OCI-LY3 (cell line): ENCODE data around the gene SFMBT1.

ENCODE experiments used
- H2AFZ ChIP-seq: fragments of 200-600, 300-600 bp; shearing (Covaris generic); 2 replicates; pipeline ENCODE4 v1.6.0; 2014; ENCODE audit warnings: antibody characterized with exemption, low read depth, low read length
- H3K27ac ChIP-seq: fragments of 200-600, 300-600 bp; sonication (generic); 2 replicates; pipeline ENCODE4 v1.5.1; 2014; ENCODE audit warnings: mild to moderate bottlenecking, low read length, moderate library complexity, mixed read lengths
- H3K27me3 ChIP-seq: fragments of 200-600, 300-600 bp; sonication (generic); 2 replicates; pipeline ENCODE4 v1.6.1; 2014; ENCODE audit warnings: low read depth, low read length, mixed read lengths
- H3K36me3 ChIP-seq: fragments of 200-600, 300-600 bp; sonication (generic); replicated peaks from 2 replicates; pipeline ENCODE3; 2014; ENCODE audit warnings: low read depth, low read length, mixed read lengths
- H3K4me1 ChIP-seq: fragments of 300-600, 200-600 bp; sonication (generic); 2 replicates; pipeline ENCODE4 v1.6.1; 2014; ENCODE audit warnings: low read length, mixed read lengths
- H3K4me2 ChIP-seq: fragments of 200-600, 300-600 bp; sonication (generic); 2 replicates; pipeline ENCODE4 v1.6.1; 2014; ENCODE audit warnings: low read length, mixed read lengths
- H3K4me3 ChIP-seq: fragments of 300-600, 200-600 bp; sonication (generic); 2 replicates; pipeline ENCODE4 v1.5.1; 2014; ENCODE audit warnings: antibody characterized with exemption, mild to moderate bottlenecking, low read length, moderate library complexity
- H3K79me2 ChIP-seq: fragments of 300-600, 200-600 bp; shearing (Covaris generic); 2 replicates; pipeline ENCODE4 v1.6.1; 2014; ENCODE audit warnings: mild to moderate bottlenecking, low read length, mixed read lengths
- H3K9ac ChIP-seq: fragments of 300-600, 200-600 bp; shearing (Covaris generic); 2 replicates; pipeline ENCODE4 v1.6.0; 2014; ENCODE audit warnings: mild to moderate bottlenecking, low read length, moderate library complexity
- H3K9me3 ChIP-seq: fragments of 200-600, 300-600 bp; shearing (Covaris generic); 2 replicates; pipeline ENCODE4 v1.6.1; 2014; ENCODE audit warnings: low read length, mixed read lengths; ENCODE audit not compliant: insufficient read depth
- H4K20me1 ChIP-seq: fragments of 200-600, 300-600 bp; sonication (generic); 2 replicates; pipeline ENCODE4 v1.6.1; 2016; ENCODE audit warnings: low read length, mixed read lengths; ENCODE audit not compliant: insufficient read depth
- EZH2phosphoT487 ChIP-seq: fragments of 200-600 bp; shearing (Covaris generic); IDR thresholded peaks from 2 replicates; pipeline ENCODE4 v1.6.1; 2018; ENCODE audit warnings: antibody characterized with exemption, mixed run types, low read depth
- TF ChIP-seq, protein P1 (sequence below): fragments of 200-600, 300-600 bp; sonication (generic); IDR thresholded peaks from 2 replicates; pipeline ENCODE4 v1.5.1; 2014; ENCODE audit warnings: antibody characterized with exemption, low read length, low read depth

Gene SFMBT1

DNA sequence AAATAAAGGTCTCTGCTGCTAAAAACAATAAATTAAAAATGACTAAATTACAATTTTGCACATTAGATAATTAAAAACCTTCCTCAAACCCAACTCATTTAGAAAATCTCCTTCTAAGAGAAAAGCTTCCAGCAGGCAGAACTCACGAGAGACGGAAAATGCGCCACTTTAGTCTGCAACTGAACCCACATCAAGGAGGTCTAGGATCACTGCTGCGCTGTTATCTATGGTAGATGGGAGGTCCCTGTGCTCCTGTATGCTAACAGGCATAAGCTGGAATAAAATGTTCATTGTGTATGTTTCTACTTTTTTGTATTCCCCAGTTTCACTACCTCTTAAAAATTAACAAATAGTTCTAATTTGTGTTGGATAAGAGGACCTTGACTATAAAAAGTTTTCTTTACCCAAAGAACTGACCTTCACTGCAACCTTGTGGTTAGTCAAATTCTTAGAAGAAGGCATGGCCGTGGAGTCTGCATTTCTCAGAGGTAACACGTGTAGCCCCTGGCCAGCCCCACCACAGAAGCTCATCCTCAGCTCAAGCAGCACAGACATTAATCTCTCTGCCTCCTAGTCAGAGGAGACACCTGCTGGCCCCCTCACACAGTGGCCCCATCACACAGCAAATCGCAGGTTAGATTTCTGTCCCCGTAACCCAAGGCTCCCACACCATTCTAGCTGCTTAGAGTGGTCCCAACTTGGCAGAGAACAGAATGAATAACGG is 170.8 kb downstream of the SFMBT1 start:
- H3K4me2 ChIP-seq: no peak overlapping the region
- peaks cover 5% of the 10 kb centered on the region for H4K20me1 ChIP-seq
- no peaks in the 10 kb centered on the region for H3K79me2 ChIP-seq
- no peaks in the 10 kb centered on the region for H3K36me3 ChIP-seq
- H3K9me3 ChIP-seq: no peaks in the 10 kb centered on the region
- H3K27ac ChIP-seq: no peak overlapping the region
- H3K4me1 ChIP-seq: peaks cover 2% of the 10 kb centered on the region
- H3K9ac ChIP-seq: no peak overlapping the region
- TF ChIP-seq, protein P1, sequence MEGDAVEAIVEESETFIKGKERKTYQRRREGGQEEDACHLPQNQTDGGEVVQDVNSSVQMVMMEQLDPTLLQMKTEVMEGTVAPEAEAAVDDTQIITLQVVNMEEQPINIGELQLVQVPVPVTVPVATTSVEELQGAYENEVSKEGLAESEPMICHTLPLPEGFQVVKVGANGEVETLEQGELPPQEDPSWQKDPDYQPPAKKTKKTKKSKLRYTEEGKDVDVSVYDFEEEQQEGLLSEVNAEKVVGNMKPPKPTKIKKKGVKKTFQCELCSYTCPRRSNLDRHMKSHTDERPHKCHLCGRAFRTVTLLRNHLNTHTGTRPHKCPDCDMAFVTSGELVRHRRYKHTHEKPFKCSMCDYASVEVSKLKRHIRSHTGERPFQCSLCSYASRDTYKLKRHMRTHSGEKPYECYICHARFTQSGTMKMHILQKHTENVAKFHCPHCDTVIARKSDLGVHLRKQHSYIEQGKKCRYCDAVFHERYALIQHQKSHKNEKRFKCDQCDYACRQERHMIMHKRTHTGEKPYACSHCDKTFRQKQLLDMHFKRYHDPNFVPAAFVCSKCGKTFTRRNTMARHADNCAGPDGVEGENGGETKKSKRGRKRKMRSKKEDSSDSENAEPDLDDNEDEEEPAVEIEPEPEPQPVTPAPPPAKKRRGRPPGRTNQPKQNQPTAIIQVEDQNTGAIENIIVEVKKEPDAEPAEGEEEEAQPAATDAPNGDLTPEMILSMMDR: no peak
- no peak for TF ChIP-seq EZH2phosphoT487
- no peak overlapping the region for H2AFZ ChIP-seq
- no peaks in the 10 kb centered on the region for H3K27me3 ChIP-seq
- H3K4me3 ChIP-seq: no peak overlapping the region

DNA sequence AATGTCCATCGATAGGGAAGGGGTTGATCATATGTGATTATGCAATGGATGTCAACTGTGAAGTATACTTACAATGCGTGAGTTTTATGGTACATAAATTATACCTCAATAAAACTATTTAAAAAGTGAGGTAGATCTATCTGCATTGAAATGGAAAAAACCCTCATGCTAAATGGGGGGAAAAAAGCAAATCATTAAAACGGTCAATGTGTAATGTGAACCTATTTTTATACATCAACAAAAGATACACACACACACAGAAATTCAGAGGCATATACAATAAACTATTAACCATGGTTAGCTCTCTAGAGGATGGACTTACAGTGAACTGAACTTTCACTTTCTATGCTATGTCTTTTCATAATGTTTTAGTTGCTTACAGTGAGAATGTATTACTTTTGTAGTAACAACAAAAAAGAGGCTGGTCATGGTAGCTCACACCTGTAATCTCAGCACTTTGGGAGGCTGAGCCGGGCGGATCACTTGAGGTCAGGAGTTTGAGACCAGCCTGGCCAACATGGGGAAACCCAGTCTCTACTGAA is 171.6 kb downstream of the SFMBT1 start:
- no peak for TF ChIP-seq EZH2phosphoT487
- TF ChIP-seq, protein P1: no peak
- no peak overlapping the region for H2AFZ ChIP-seq
- H4K20me1 ChIP-seq: no peaks in the 10 kb centered on the region; the same call in 1 of the 2 replicates
- H3K4me3 ChIP-seq: no peak overlapping the region
- no peak overlapping the region for H3K9ac ChIP-seq
- H3K27me3 ChIP-seq: no peaks in the 10 kb centered on the region
- H3K4me1 ChIP-seq: no peaks in the 10 kb centered on the region
- no peaks in the 10 kb centered on the region for H3K36me3 ChIP-seq
- H3K9me3 ChIP-seq: no peaks in the 10 kb centered on the region
- H3K4me2 ChIP-seq: no peak overlapping the region
- no peak overlapping the region for H3K27ac ChIP-seq
- H3K79me2 ChIP-seq: no peaks in the 10 kb centered on the region

DNA sequence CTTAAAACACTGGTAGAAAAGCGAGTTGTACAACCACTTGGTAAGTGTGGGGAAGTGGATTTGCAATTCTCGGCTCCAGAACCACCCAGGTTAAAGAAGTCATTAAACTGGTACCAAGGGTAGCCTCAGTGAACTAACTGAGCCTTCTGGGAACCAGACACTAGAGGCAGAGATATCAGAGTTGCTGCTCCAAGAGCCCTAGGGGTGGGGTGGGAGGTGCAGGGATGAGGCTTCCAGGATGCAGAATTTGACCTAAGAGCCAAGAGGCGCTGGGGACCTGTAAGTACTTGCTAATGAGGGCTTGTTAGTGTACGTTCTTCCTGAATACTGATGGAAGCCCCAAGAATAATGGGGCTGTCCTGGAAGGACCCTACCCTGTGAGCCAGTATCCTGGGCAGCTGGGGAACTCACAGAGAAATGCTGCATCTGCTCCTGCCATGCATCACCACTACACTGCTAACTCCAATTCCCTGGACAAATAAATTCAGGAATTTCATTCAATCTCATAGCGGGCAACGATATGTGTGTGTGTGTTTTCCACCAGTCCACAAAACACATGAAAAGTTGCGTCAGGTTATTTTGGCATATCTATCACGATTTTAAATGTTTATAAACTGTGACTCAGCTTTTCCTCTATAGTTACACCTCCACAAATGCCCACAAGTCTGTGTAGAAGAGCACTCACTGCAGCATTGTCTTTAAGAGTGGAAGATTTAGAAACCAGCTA is 172.3 kb downstream of the SFMBT1 start:
- Histone ChIP-seq H3K4me2 (no peak overlapping the region), H3K9me3 (no peaks in the 10 kb centered on the region), H3K27me3 (no peaks in the 10 kb centered on the region), H3K4me1 (no peaks in the 10 kb centered on the region), H3K27ac (no peak overlapping the region), H3K4me3 (no peak overlapping the region), H4K20me1 (no peaks in the 10 kb centered on the region; the same call in 1 of the 2 replicates), H3K9ac (no peak overlapping the region), H3K36me3 (no peaks in the 10 kb centered on the region), H2AFZ (no peak overlapping the region), H3K79me2 (no peaks in the 10 kb centered on the region)
- TF ChIP-seq EZH2phosphoT487: no peak
- TF ChIP-seq, protein P1: no peak

DNA sequence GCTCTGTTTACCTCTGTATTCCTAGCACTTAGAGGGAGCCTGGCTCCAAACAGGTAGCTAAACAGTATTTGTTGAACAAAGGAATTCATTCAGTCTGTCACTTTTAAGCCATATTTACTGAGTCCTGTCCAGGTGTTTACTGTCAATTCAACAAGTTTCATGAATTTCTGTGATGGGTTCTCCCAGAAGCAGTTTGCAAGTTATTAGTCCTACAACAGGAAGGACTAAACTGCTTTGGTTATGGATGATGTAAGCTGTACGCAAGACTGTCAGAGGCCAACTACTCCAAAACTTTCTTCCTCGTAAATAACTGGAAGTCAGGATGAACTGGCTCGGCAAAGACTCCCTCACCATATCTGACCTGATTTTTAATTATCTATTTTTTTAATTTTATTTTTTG is 173.6 kb downstream of the SFMBT1 start:
- Histone ChIP-seq H3K9ac (no peak overlapping the region), H3K4me3 (no peak overlapping the region), H3K36me3 (no peaks in the 10 kb centered on the region), H3K4me2 (no peak overlapping the region), H3K27ac (no peak overlapping the region), H3K79me2 (no peaks in the 10 kb centered on the region), H2AFZ (no peak overlapping the region), H3K27me3 (no peaks in the 10 kb centered on the region), H4K20me1 (no peaks in the 10 kb centered on the region; the same call in 1 of the 2 replicates), H3K9me3 (no peaks in the 10 kb centered on the region), H3K4me1 (no peaks in the 10 kb centered on the region)
- TF ChIP-seq, protein P1: no peak
- TF ChIP-seq EZH2phosphoT487: no peak
